HG02884 (cell line): Measurements from ENCODE around the gene RMDN2.
"Not testable (repeated sequence)": the region's sequence is repeated elsewhere in the genome, so short reads cannot be mapped to it uniquely, and the experiment has no call there.

Experiments used
- ATAC-seq: cut with Tn5 transposase; IDR thresholded peaks from one replicate; pipeline ENCODE4 v1.9.1; 2021; ENCODE audit warnings: mild to moderate bottlenecking, moderate library complexity; ENCODE audit not compliant: unreplicated experiment

The RMDN2 gene

GRCh38 chr2:37984589-37984988 is 59.5 kb downstream of the RMDN2 start:
- ATAC-seq: no peak

- ATAC-seq: no peak
Observed at GRCh38 chr2:37985333-37985732, 60.2 kb downstream of the RMDN2 start.

DNA sequence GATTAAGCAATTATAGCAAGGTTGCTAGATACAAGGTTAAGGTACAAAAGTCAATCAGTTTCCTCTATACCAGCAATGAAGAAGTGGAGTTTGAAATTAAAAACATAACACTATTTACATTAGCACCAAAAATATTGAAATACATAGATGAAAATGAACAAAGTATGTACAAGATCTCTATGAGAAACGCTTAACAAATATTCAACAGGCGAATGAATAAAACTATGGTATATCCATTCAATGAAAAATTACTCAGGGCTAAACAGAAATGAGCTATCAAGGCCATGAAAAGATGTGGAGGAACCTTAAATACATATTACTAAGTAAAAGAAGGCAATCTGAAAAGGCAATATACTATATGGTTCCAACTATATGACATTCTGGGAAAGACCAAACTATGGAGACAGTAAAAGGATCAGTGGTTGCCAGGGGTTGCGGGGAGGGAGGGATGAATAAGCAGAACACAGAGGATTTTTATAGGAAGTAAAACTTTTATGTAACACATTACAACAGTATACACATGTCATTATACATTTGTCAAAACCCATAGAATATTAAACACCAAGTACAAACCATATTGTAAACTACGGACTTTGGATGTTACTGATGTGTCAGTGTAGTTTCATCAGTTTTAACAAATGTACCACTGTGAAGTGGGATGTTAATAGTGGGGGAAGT is 62.1 kb downstream of the RMDN2 start:
- ATAC-seq: no peak

DNA sequence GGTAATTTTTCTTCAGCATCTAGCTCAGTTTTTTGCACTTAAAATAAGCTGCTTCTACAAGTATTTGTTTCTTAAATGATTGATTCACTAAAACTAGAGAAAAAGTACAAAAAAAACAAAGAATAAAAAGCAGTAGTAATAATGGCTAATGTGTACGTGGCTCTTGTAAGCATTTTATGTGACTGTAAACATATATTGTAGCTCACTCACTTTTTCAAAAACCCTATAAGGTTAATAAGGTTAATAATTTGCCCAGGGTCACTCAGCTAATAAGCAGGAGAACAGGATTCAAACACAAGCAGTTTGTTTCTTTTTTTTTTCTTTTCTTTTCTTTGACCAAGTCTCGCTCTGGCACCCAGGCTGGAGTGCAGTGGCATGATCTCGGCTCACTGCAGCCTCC is 67.5 kb downstream of the RMDN2 start:
- ATAC-seq: no peak

DNA sequence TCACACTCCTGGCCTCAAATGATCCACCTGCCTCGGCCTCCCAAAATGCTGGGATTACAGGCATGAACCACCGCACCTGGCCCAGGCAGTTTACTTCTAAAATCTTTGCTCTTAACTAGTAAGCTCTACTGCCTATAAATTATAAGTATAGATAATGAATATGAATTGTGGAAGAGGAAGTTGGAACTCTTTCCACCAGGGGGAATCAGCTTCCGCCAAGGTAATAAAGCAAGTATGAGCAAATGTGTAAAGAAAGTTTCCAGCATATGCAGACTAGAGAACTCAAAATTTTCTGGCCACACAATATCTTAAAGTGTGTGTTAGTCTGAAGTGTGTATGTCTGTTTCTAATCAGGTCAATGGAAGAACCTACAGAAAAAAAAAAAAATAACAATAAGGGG is 68.1 kb downstream of the RMDN2 start:
- ATAC-seq: no peak

- no peak for ATAC-seq
Observed at GRCh38 chr2:37997629-37998028, 72.5 kb downstream of the RMDN2 start.

DNA sequence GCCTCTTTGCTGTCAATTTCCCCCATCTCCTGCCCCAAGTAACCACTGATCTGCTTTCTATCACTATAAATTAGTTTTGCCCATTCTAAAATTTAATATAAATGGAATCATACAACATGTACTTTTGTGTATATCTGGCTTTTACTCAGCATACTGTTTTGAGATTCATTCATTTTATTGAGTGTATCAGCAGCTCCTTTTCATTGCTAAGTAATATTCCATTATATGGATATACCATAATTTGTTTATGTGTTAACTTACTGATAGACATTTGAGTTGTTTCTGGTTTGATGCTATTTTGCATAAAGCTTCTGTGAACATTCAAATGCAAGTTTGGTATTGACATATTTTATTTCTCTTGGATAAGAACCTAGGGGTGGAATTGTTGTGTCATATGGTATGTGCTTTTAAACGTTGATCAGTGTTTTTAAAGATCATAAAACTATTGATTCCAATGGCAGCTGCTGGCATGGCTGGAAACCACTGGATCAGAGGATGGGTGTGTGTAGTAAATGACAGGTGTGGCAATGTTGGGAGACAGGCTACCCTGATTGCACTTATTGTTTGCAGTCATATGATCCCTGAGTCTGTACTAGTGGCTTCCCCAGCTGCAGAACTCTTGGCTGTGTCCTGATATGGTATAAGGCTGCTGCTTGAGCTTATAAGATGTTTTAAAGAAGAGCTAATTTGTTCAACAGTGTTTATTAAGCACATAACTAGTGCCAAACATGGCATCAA is 75.6 kb downstream of the RMDN2 start:
- ATAC-seq: no peak

- not testable (repeated sequence) for ATAC-seq
Observed at GRCh38 chr2:38010187-38010586, 85.1 kb downstream of the RMDN2 start.

DNA sequence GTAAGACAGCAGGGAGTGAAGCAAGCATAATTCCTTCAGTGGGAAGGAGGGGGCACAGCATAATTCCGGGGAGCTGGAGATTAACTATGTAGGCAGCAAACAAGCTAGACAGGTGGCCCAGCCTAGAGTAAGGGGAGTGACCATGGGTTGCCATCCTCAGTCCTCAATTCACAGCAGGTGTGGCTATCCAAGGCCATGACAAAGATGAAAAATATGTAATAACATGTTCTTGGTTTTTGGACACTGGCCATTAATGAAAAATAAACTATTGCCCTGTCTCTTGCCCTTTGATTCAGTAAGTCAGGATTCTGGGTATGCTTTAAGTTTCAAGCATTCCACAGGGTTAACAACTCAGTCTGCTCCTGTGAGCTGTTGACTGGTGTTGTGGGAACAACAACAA is 85.9 kb downstream of the RMDN2 start:
- ATAC-seq: no peak

DNA sequence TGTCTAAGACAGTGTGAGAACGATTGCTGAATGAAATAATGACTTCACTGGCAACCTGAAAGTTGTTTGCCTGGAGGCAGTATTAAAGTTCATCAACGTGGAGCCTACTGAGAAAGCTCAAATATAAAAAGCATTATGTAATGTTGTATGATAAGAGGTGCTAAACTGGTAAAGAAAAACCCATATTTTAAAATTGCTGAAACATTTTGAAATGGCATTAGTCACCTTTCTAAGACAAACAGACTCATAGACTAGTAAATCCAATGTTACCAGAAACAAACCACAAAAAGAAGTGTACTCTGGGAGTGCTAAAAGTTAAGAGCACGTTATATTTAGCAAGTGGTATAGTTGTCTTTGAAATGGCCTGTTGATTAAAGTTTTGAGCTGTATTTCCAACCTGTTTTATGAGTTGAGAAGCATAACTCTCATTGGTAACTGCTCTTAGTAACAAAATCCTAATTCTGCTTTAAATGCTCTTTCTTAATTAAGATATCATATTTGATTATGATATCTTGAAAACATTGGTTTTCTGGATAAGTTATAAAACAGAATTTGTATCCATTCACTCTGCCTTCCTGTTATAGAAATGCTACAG is 88.2 kb downstream of the RMDN2 start:
- ATAC-seq: no peak

DNA sequence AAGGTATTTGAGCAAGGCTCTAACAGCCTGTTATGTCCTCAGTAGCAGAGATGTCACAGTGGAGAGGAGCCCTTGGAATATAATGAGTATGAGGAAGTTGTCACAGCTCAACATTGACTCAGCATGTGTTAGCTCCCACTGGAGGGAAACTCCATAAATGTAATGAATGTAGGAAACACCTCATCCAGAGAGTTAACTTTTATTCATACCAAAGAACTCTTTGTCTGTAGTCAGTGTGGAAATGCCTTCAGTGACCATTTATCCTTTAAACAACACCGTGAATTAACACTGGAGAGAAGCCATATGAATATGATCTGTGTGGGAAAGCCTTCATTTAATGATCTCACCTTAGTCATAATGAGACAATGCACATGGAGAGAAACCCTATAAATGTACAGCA is 91.1 kb downstream of the RMDN2 start:
- no peak for ATAC-seq

DNA sequence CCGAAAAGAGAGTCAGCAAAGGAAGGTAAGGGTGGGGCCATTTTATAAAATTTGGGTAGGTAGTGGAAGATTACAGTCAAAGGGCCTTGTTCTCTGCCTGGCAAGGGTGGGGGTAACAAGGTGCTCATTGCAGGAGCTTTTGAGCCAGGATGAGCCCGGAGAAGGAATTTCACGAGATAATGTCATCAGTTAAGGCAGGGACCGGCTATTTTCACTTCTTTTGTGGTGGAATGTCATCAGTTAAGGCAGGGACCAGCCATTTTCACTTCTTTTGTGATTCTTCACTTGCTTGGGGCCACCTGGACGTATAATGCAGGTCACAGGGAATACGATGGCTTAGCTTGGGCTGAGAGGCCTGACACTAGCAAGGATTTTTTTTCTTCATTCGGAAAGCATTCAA is 92.7 kb downstream of the RMDN2 start:
- ATAC-seq: no peak

GRCh38 chr2:38020359-38021069 is 95.4 kb downstream of the RMDN2 start:
- not testable (repeated sequence) for ATAC-seq

- no peak for ATAC-seq
Observed at GRCh38 chr2:38021589-38021988, 96.5 kb downstream of the RMDN2 start.

GRCh38 chr2:38026846-38027245 is 101.8 kb downstream of the RMDN2 start:
- ATAC-seq: no peak

DNA sequence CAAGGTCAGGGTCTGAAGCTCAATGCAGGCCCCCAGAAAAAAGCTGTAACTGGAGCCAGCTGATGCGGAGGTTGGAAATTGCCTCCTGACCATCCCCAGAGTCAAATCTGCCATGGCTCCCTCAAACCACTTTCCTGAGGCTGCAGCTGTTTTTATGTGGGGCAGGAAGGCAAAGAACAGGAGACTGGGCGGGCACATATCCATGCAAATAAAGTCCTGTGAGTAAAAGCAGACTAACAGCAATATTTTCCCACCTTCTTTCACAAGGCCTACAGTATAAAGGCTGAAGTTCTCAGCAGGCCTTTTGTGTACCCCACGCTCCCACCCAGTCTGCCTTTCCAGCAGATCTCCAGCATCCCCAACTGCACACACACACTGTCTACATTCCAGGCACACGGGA is 103.7 kb downstream of the RMDN2 start:
- ATAC-seq: no peak

DNA sequence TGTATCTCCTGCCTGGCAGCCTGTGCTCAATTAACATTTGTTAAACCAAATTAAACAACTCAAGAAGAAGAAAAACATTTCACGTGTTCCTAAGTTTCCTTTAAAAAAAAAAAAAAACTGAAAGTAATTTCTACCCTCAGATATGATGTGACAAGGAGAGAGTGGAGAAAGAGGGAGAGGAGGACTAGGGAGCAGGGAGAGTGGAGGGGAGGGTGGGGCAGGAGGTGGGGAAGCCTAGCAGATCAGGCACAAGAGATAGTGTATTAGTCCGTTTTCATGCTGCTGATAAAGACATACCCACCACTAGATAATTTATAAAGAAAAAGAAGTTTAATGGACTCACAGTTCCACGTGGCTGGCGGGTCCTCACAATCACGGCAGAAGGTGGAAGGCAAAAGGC is 104.4 kb downstream of the RMDN2 start:
- ATAC-seq: no peak

DNA sequence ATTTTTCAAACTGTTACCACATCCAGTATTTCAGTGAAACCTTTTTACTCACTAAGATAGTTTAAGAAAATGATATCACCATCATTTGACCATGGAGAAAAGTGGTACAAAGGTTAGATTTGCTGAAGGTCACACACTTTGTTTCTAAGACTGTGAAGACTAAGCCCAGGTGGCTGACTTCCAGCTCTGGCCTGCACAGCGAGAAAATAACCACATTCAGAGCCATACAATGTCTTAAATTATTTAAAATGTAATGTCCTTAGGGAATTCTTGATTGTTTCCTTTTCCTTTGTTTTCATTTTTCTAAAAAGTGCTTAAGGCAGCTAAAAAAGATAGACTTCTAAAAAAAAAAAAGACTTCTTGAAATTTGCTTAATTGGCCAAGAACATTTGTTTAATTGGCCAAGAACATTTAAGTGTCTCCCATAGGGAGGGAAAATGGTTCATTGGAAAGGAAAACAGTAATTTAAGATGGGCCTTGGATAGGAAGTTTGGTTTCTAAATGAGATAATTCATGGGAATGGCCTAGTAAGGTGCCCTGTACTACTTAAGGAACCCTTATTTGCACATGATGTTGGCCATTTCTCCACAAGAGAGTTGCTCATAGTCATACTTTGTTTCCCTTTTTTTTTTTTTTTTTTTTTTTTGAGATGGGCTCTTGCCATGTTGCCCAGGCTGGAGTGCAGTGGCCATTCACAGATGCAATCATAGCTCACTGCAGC is 105.7 kb downstream of the RMDN2 start:
- ATAC-seq: no peak

DNA sequence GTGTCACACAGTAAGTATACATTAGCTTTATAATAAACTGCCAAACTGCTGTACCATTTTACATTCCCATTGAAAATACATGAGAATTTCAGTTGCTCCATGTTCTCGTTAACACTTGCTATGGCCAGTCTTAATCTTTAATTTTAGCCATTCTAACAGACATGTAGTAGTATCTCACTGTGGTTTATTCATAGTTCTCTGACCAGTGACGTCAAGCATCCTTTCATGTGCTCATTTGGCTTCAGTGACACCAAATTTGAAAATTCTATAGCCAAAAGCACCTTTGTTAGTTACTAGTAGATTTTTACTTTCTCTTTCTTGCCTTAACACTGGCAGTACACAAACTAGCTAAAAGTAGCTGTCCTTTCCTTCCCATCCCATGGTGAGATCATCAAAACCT is 107.9 kb downstream of the RMDN2 start:
- ATAC-seq: no peak

GRCh38 chr2:38033646-38034045 is 108.6 kb downstream of the RMDN2 start:
- no peak for ATAC-seq

DNA sequence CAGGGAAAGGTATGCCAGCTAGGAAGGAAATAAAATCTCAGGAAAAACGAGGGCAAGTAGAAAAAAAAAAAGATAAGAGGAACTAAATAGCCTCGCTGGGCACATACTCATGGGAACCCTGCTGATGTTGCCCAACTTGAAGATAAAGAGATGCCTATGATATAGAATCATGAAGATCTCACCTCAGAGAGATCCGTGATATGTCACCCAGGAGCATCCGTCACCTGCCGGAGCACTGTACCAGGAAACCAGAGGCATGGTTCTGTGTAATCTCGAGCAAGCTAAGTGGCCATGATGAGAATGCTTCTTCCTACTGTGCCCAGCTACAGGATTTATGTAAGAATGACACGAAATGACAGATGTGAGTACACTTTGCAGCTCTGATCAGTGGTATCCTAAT is 110.9 kb downstream of the RMDN2 start:
- no peak for ATAC-seq
